CD14-positive monocyte (primary cell): ENCODE data around the gene UROC1. TPM values are rescaled to one million over a fixed set of nuclear protein-coding genes. Genes with fewer than 3 reads are reported as not detected.

Experiments
- DNase-seq, 3 donors: peaks; one replicate each; pipeline ENCODE4 v3.0.0-alpha.2; 2011 to 2022
- H2AFZ ChIP-seq: 2 replicates; pipeline ENCODE4 v1.6.0; 2012; ENCODE audit warnings: mild to moderate bottlenecking, low read depth, low read length, inconsistent platforms; ENCODE audit not compliant: insufficient read depth, poor library complexity, severe bottlenecking
- H3K27ac ChIP-seq, 2 donors: 1 replicate in 1 of 2; 2 replicates in 1 of 2; pipeline ENCODE4 v1.5.1; 2012 to 2013; ENCODE audit warnings: low read length in 2 of 2, control low read depth in 1 of 2, inconsistent platforms in 1 of 2, low read depth in 1 of 2, mild to moderate bottlenecking in 1 of 2
- H3K27me3 ChIP-seq, 2 donors: one replicate each; pipeline versions ENCODE4 v1.6.0 to v1.6.1; 2011 to 2013; ENCODE audit warnings: low read length in 2 of 2; ENCODE audit not compliant: control insufficient read depth in 2 of 2, insufficient read depth in 2 of 2
- H3K36me3 ChIP-seq, 2 donors: replicated peaks in 1 of 2; 1 replicate in 1 of 2; 2 replicates in 1 of 2; pipeline versions ENCODE4 v1.5.1 to v1.6.1; 2012 to 2013; ENCODE audit warnings: low read length in 2 of 2, control low read depth in 1 of 2, inconsistent platforms in 1 of 2, mild to moderate bottlenecking in 1 of 2; ENCODE audit not compliant: insufficient read depth in 2 of 2, control insufficient read depth in 1 of 2
- H3K4me1 ChIP-seq, 2 donors: 1 replicate in 1 of 2; 2 replicates in 1 of 2; pipeline versions ENCODE4 v1.5.1 to v1.6.1; 2012 to 2013; ENCODE audit warnings: low read length in 2 of 2, control low read depth in 1 of 2, inconsistent platforms in 1 of 2, mild to moderate bottlenecking in 1 of 2, moderate library complexity in 1 of 2; ENCODE audit not compliant: insufficient read depth in 2 of 2, control insufficient read depth in 1 of 2
- H3K4me2 ChIP-seq: replicated peaks from 2 replicates; pipeline ENCODE3; 2012; ENCODE audit warnings: low read length, moderate library complexity, mild to moderate bottlenecking; ENCODE audit not compliant: poor library complexity, severe bottlenecking; ENCODE audit errors: extremely low read depth
- H3K4me3 ChIP-seq, 3 experiments: fragments of 200-600 bp in 1 of 3; sonication (generic) in 1 of 3; replicated peaks in 1 of 3; 1 replicate in 2 of 3; 2 replicates in 1 of 3; pipeline ENCODE4 v1.5.1; 2011 to 2013; ENCODE audit warnings: low read length in 3 of 3, mild to moderate bottlenecking in 3 of 3, control low read depth in 2 of 3, low read depth in 2 of 3, inconsistent platforms in 1 of 3, moderate library complexity in 1 of 3
- H3K79me2 ChIP-seq: 2 replicates; pipeline ENCODE4 v1.6.0; 2012; ENCODE audit warnings: mild to moderate bottlenecking, control low read depth, inconsistent platforms, low read length, moderate library complexity; ENCODE audit not compliant: insufficient read depth
- H3K9ac ChIP-seq: 2 replicates; pipeline ENCODE4 v1.6.0; 2017; ENCODE audit warnings: low read length, mild to moderate bottlenecking; ENCODE audit not compliant: insufficient read depth, poor library complexity, severe bottlenecking
- H3K9me3 ChIP-seq, 2 donors: replicated peaks in 1 of 2; 1 replicate in 1 of 2; 2 replicates in 1 of 2; pipeline versions ENCODE4 v1.5.1 to v1.6.1; 2012 to 2013; ENCODE audit warnings: low read length in 2 of 2, control low read depth in 1 of 2; ENCODE audit not compliant: control insufficient read depth in 1 of 2, insufficient read depth in 1 of 2
- H4K20me1 ChIP-seq: 2 replicates; pipeline ENCODE4 v1.6.0; 2012; ENCODE audit warnings: mild to moderate bottlenecking, low read length, control low read depth, moderate library complexity; ENCODE audit not compliant: insufficient read depth
- H3K27ac Mint-ChIP-seq, 7 donors: one replicate each; pipeline ENCODE4 v1.8.0; 2020; ENCODE audit warnings: mild to moderate bottlenecking in 7 of 7, mixed read lengths in 7 of 7, moderate library complexity in 6 of 7, inconsistent platforms in 2 of 7
- H3K27me3 Mint-ChIP-seq, 3 donors: one replicate each; pipeline ENCODE4 v1.8.0; 2021 to 2022; ENCODE audit warnings: low read depth in 3 of 3, mild to moderate bottlenecking in 3 of 3, mixed read lengths in 3 of 3, moderate library complexity in 3 of 3, inconsistent platforms in 1 of 3
- H3K36me3 Mint-ChIP-seq, 2 donors: one replicate each; pipeline ENCODE4 v1.8.0; 2020; ENCODE audit warnings: mixed read lengths in 2 of 2, inconsistent platforms in 1 of 2, mild to moderate bottlenecking in 1 of 2
- H3K4me1 Mint-ChIP-seq: one replicate; pipeline ENCODE4 v1.8.0; 2020; ENCODE audit warnings: mild to moderate bottlenecking, mixed read lengths
- H3K4me3 Mint-ChIP-seq, 2 donors: one replicate each; pipeline ENCODE4 v1.8.0; 2020; ENCODE audit warnings: mild to moderate bottlenecking in 2 of 2, mixed read lengths in 2 of 2, moderate library complexity in 1 of 2
- H3K9me3 Mint-ChIP-seq, 7 donors: one replicate each; pipeline ENCODE4 v1.8.0; 2020 to 2022; ENCODE audit warnings: mixed read lengths in 7 of 7, mild to moderate bottlenecking in 6 of 7, moderate library complexity in 6 of 7, inconsistent platforms in 2 of 7
- CTCF ChIP-seq: fragments of 200-600 bp; IDR thresholded peaks from one replicate; pipeline ENCODE4 v1.8.0; 2022; ENCODE audit warnings: antibody characterized with exemption, mild to moderate bottlenecking
- WGBS: methylation state at CpG from one replicate; pipeline ENCODE4 v1.1.5; 2013; ENCODE audit warnings: missing lambda C conversion rate; ENCODE audit not compliant: insufficient coverage; 5-methylcytosine and 5-hydroxymethylcytosine counted together
- intact Hi-C, 2 donors: fragments of 100-400 bp; cut with micrococcal nuclease; formaldehyde crosslinking; loops; one replicate each; pipeline versions ENCODE4 v1.15.0 to v1.15.1; 2023
- polyA plus RNA-seq, 3 donors: library from polyadenylated mRNA; depleted of rRNA in 1 of 3; unstranded in 2 of 3; stranded (reverse) in 1 of 3; fragments of 300-500 nt in 2 of 3; fragments of >200 nt in 1 of 3; fragmentation: Illumina TruSeq in 2 of 3; gene quantifications; 1 replicate in 2 of 3; 2 replicates in 1 of 3; pipeline ENCODE4 v1.2.3, GENCODE V29; 2012 to 2021

UROC1 gene
- polyA plus RNA-seq, 3 donors: not detected

- H4K20me1 ChIP-seq: peaks cover 97% of the 10 kb centered on the region
- H3K4me2 ChIP-seq: no peak overlapping the region
- H3K27me3 ChIP-seq: no peaks in the 10 kb centered on the region
- H3K4me3 Mint-ChIP-seq: no peak overlapping the region
- H3K9ac ChIP-seq: no peak overlapping the region
- H3K4me1 Mint-ChIP-seq: no peaks in the 10 kb centered on the region
- peaks cover 74 to 84% of the 10 kb centered on the region in 2 donors for H3K36me3 Mint-ChIP-seq
- peaks cover 0 to 3% (median 0%) of the 10 kb centered on the region in 3 donors for H3K27me3 Mint-ChIP-seq
- H3K27ac ChIP-seq: no peak overlapping the region
- H3K9me3 Mint-ChIP-seq: peaks cover 0 to 2% (median 0%) of the 10 kb centered on the region in 7 donors
- TF ChIP-seq CTCF: no peak
- H3K27ac Mint-ChIP-seq: peak overlapping the region in 1 of 7 donors; percentile 42
- H3K9me3 ChIP-seq: no peaks in the 10 kb centered on the region
- DNase-seq: no peak
- H3K4me3 ChIP-seq: no peak overlapping the region
- intact Hi-C loops: no loop called here
- no peaks in the 10 kb centered on the region for H3K4me1 ChIP-seq
- WGBS: 99% methylated on average over 12 of the region's 12 CpGs
- H2AFZ ChIP-seq: no peak overlapping the region
- peaks cover 46% of the 10 kb centered on the region for H3K79me2 ChIP-seq
- H3K36me3 ChIP-seq: peaks cover 77 to 95% of the 10 kb centered on the region in 2 donors
These were observed 66.1 kb downstream of the UROC1 start for GRCh38 chr3:126451511-126451910.

GRCh38 chr3:126450744-126451143, 66.8 kb downstream of the UROC1 start:
- H3K27ac ChIP-seq: no peak overlapping the region
- H3K4me1 Mint-ChIP-seq: no peaks in the 10 kb centered on the region
- H3K27ac Mint-ChIP-seq: peak overlapping the region in 3 of 7 donors; percentile 15 to 66 (median 54)
- peaks cover 0 to 3% (median 0%) of the 10 kb centered on the region in 3 donors for H3K27me3 Mint-ChIP-seq
- 97% methylated on average over 3 of the region's 3 CpGs for WGBS
- peaks cover 97% of the 10 kb centered on the region for H4K20me1 ChIP-seq
- DNase-seq: no peak
- no peak overlapping the region for H2AFZ ChIP-seq
- H3K4me3 Mint-ChIP-seq: no peak overlapping the region
- no peak overlapping the region for H3K9ac ChIP-seq
- no peaks in the 10 kb centered on the region for H3K9me3 ChIP-seq
- H3K79me2 ChIP-seq: peaks cover 39% of the 10 kb centered on the region
- H3K9me3 Mint-ChIP-seq: peaks cover 0 to 2% (median 0%) of the 10 kb centered on the region in 7 donors
- peaks cover 77 to 95% of the 10 kb centered on the region in 2 donors for H3K36me3 ChIP-seq
- no peaks in the 10 kb centered on the region for H3K4me1 ChIP-seq
- H3K36me3 Mint-ChIP-seq: peaks cover 73 to 83% of the 10 kb centered on the region in 2 donors
- TF ChIP-seq CTCF: no peak
- H3K27me3 ChIP-seq: no peaks in the 10 kb centered on the region
- H3K4me2 ChIP-seq: no peak overlapping the region
- intact Hi-C loops: no loop called here
- no peak overlapping the region for H3K4me3 ChIP-seq
